Measurements from ENCODE around the gene DHRS13.

DNA sequence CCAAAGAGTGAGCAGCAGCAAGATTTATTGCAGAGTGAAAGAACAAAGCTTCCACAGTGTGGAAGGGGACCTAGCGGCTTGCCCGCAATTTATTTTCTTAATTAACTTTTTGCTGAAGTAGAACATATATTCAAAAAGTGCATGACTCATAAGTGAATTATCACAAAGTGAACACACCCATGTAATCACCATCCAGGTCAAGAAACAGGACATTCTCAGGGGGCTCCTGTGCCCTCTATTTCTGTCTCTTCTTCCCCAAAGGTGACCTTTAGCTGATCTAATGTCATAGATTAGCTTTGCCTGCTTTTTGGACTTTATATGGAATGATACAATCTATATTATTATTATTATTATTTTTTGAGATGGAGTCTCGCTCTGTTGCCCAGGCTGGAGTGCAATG is 28.1 kb downstream of the DHRS13 start:
- no peak for TF ChIP-seq POLR2A (IDR thresholded peaks at IDR 0.05)
- TF ChIP-seq, protein P1, sequence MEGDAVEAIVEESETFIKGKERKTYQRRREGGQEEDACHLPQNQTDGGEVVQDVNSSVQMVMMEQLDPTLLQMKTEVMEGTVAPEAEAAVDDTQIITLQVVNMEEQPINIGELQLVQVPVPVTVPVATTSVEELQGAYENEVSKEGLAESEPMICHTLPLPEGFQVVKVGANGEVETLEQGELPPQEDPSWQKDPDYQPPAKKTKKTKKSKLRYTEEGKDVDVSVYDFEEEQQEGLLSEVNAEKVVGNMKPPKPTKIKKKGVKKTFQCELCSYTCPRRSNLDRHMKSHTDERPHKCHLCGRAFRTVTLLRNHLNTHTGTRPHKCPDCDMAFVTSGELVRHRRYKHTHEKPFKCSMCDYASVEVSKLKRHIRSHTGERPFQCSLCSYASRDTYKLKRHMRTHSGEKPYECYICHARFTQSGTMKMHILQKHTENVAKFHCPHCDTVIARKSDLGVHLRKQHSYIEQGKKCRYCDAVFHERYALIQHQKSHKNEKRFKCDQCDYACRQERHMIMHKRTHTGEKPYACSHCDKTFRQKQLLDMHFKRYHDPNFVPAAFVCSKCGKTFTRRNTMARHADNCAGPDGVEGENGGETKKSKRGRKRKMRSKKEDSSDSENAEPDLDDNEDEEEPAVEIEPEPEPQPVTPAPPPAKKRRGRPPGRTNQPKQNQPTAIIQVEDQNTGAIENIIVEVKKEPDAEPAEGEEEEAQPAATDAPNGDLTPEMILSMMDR (IDR thresholded peaks at IDR 0.05), result no peak
